GM19023 (cell line): Measurements from ENCODE around the gene CTPS2.
"Not testable (repeated sequence)": the region's sequence is repeated elsewhere in the genome, so short reads cannot be mapped to it uniquely, and the experiment has no call there.

Experiments used
- ATAC-seq: cut with Tn5 transposase; IDR thresholded peaks from one replicate; pipeline ENCODE4 v1.9.1; 2021; ENCODE audit warnings: mild to moderate bottlenecking, moderate library complexity; ENCODE audit not compliant: unreplicated experiment

The CTPS2 gene

DNA sequence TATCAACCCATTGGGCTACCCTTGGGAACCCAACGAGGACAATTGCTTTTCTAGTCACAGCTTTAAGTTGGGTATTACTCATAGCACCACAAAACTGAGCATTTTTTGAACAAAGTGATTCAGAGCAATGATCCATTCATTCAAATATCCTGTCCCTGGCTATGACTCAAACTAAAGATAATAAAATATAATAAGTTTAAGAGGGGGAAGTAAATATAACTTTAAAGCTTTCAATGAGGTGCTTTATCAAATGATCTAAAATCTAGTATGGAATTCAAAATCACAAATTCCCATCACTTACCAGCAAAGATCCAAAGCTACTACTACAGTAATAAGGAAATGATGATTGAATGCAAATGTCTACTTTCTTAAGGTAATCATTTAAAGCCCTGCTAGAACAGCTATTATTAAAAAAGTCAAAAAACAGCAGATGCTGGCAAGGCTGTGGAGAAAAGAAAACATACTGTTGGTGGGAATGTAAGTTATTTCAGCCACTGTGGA lies 102.3 kb downstream of the CTPS2 start:
- no peak for ATAC-seq

DNA sequence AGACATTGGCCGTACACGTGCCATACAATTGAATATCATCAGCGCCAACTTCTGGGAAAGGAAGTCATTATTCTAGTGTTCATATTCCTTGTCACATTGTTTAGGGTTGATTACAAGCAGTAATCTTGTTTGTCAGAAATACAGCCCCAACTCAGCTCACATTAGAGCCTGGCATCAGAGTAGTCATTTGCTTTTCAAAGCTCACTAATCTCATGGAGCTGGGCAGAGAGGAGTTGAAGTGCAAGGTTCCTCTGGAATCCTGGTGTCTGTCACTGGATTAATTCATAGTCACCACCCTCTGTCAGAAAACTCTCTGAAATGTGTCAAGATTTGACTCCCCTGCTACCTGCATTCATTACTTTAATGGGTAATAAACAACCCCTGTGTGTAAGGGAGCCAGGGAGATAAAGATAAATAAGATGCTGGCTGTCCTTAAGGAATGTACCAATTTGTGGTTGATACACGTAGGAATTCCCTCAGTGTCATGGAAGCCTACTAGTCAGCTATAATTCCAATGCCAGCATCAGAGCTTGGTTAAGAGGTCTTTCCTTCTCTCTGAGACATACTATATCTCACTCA lies 106.2 kb downstream of the CTPS2 start:
- no peak for ATAC-seq

- ATAC-seq, result no peak
Observed at GRCh38 chrX:16604337-16604736, 108.1 kb downstream of the CTPS2 start.

- ATAC-seq, result no peak
Observed at GRCh38 chrX:16603822-16604221, 108.6 kb downstream of the CTPS2 start.

GRCh38 chrX:16603235-16603634 lies 109.2 kb downstream of the CTPS2 start:
- ATAC-seq, result not testable (repeated sequence)

DNA sequence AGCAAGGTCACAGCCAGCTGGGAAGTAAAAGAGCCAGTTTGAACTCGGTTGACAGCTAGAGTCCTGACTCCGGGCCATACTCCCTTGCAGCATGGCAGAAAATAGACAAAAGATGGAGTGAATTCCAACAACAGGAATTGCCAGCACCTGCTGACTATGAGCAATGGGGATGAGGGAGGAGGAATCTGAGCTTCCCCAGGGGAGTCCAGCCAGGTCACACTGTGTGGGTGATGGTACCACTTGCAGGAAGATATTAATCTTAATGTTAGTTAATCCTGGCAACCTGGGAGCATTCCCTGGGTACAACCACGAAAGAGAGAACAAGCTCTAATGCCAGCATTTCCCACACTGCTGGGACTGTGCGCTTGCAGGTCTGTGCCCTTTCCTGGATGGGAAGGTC lies 110.6 kb downstream of the CTPS2 start:
- no peak for ATAC-seq

- no peak for ATAC-seq
Observed at GRCh38 chrX:16594490-16594889, 118.0 kb downstream of the CTPS2 start.

DNA sequence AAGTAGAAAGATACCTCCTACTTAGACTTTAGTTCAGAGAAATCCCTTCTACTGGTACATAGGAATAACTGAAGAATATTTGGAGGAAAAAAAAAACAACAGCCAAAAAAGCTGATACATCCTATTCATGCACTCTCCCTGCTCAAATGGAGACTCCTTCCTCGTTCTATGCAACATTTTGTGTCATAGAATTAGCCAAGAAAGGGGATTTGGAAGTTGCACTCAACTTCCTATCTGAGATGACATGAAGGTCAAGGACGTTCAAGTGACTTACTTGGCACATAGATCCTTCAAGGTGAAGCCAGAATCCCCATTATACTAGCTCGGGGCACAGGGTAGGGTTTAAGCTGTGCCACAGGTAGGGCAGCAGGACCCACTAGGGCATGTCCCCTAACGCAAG lies 118.7 kb downstream of the CTPS2 start:
- no peak for ATAC-seq

- ATAC-seq, result no peak
Observed at GRCh38 chrX:16592194-16592770, 120.2 kb downstream of the CTPS2 start.

- no peak for ATAC-seq
Observed at GRCh38 chrX:16589826-16590225, 122.6 kb downstream of the CTPS2 start.

GRCh38 chrX:16589211-16589610 lies 123.3 kb downstream of the CTPS2 start:
- no peak for ATAC-seq

- ATAC-seq, result no peak
Observed at GRCh38 chrX:16588266-16588665, 124.2 kb downstream of the CTPS2 start.

DNA sequence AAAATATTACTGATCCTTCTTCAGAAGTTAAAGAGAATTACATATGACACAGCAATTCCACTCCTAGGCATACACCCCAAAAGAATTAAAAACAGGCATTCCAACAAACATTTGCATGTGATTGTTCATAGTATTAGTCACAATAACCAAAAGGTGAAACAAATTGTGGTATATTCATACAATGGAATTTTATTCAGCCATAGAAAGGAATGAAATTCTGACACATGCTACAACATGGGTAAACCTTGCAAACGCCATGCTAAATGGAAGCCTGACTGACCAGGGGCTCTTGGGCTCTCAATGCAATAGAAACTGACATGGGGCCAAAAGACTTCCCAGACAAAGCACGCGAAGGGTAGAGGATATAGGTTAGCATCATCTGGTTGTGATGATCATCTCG lies 124.6 kb downstream of the CTPS2 start:
- ATAC-seq, result no peak

DNA sequence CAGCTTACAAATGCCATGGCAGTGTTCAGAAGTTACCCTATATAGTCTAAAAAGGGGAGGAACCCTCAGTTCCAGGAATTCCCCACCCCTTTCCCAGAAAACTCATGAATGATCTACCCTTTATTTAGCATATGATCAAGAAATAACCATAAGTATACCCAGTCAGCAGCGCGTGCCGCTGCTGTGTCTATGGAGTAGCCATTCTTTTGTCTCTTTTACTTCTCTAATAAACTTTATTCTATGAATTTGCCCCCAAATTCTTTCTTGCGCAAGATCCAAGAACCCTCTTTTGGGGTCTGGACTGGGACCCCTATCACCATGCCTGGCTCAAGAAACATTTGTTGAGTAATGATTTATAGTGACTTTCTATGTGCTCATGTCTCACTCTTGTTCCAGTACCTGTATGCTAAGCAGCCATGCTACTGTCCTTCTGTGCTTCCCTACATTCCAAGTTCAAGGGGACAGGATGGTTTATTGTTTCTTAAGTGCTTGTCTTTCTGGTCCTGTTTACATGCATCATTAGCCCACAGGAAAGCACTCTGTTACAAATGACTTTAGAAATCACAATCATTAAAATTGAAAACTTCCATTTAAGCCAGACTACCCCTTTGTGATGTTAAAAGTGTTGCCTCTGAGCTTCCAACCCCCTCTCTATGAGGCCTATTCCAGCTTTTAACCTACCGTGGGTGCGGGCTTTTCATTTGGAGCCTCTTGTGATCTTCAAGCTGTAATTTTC lies 125.9 kb downstream of the CTPS2 start:
- ATAC-seq, result no peak

DNA sequence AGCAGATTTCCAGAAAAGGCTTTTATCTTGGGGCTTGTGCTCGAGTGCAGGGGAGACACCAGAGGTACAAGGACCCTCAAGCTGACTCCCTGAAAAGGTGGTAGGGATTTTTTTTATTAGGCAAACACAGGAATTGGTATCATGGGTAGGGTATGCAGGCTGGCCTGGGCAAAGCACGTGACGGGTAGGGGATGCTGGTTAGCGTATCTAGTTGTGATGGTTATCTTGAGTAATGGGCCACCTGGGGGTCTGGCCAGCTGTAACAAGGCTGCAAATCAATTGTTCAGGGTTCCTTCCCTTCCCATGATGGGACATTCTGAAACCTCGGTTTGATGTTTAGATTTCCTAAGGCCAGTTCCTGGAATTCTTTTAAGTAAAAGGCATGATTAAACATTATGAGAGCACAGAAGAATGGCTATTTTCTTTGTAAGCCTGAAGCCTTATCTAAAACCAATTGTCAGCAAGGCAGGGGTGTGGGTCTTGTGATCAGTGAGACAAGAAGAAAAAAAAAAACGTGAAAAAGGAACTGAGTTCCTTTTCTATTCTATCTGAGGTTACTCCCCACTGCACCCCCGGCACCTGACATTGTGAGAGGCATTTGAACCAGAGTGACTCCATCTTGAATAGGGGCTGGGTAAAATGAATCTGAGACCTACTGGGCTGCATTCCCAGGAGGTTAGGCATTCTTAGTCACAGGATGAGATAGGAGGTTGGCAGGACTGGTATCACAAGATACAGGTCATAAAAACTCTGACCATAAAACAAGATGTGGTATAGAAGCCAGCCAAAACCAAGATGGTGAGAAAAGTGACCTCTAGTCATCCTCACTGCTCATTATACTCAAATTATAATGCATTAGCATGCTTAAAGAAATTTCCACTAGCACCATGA lies 126.7 kb downstream of the CTPS2 start:
- no peak for ATAC-seq

DNA sequence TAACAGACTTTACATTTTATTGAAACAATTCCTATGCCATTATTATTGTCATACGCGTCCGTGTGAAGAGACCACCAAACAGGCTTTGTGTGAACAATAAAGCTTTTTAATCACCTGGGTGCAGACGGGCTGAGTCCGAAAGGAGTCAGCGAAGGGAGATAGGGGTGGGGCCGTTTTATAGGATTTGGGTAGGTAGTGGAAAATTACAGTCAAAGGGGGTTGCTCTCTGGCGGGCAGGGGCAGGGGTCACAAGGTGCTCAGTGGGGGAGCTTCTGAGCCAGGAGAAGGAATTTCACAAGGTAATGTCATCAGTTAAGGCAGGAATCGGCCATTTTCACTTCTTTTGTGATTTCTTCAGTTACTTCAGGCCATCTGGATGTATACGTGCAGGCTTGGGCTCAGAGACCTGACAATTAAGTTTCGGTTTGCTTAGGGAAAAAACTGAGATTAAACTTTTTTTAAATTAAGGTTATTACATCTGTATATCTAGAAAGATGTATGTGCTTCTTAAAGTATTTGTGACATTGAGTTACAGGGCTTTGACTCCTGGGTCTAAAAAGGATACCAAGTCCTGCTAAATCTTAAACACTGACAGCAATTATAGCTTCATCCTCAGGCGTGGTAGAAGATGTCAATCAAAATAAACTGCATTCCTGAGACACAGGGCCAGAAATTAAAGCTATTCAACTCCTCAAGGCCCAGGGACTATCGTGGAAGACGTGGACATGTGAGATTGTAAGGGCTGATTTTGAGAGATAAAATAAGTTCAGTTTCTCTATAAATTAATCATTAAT lies 132.3 kb downstream of the CTPS2 start:
- not testable (repeated sequence) for ATAC-seq

GRCh38 chrX:16579517-16579916 lies 133.0 kb downstream of the CTPS2 start:
- ATAC-seq, result no peak

- ATAC-seq, result no peak
Observed at GRCh38 chrX:16578218-16578617, 134.3 kb downstream of the CTPS2 start.

DNA sequence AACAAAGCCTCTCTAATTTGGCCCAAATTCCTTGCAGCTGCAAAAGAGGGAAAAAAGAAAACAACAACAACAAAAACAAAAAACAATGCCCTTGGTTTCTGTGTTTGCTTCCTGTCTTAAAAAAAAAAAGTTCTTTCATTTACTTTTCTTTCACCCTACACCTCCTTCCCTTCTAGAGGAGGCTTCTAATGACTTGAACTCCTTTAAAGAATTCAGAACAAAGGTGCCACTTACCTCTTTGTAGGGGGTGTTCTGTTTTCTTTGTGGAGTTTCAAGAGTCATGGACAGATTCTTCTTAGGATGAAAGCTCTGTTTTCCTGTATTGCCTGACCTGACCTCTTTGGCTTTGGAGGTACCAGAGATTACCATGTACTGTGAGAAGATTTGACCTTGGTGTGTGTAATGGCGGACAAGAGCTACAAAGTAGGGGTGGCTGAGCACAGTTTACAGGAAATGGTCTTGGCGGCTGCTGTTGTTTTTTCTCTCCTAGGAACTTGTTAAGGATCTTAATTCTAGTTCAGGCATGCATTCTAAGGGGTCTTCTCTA lies 134.9 kb downstream of the CTPS2 start:
- no peak for ATAC-seq

GRCh38 chrX:16575388-16575787 lies 137.1 kb downstream of the CTPS2 start:
- ATAC-seq, result not testable (repeated sequence)
